ENCODE measurements around the gene PTPN14. TPM values are rescaled to one million over a fixed set of nuclear protein-coding genes. Genes with fewer than 3 reads are reported as not detected.

PTPN14 gene
- total RNA-seq, 1 experiment from 2014 or later = 243 TPM

GRCh38 chr1:214459895-214460294, 91.5 kb downstream of the PTPN14 start:
- H3K36me3 Mint-ChIP-seq (ENCODE audit: insufficient read depth, unreplicated experiment) = peaks cover 70% of the 10 kb centered on the region
- ChIA-PET POLR2A (interaction anchor here (1.0 to 30.6 kb wide), 5 partner anchors 9 to 115 kb away, joined by 4 to 881 read pairs (median 588); partner anchors contain the start of gene PTPN14), CTCF (interaction anchor here (1.1 to 3.1 kb wide), 2 partner anchors 12 to 125 kb away, joined by 3 to 16 read pairs; no protein-coding TSS in a partner anchor)
- intact Hi-C loops (cut with micrococcal nuclease) = no loop called here
- no peaks in the 10 kb centered on the region for H3K9me3 Mint-ChIP-seq (ENCODE audit: unreplicated experiment)
- DNase-seq (ENCODE audit: unreplicated experiment) = no peak
- H3K4me1 Mint-ChIP-seq (ENCODE audit: insufficient read depth, unreplicated experiment) = peaks cover 57% of the 10 kb centered on the region
- no TSS peak for BruUV-seq (replicated peaks)
- no peaks in the 10 kb centered on the region for H3K27me3 Mint-ChIP-seq (ENCODE audit: insufficient read depth, unreplicated experiment)
- H3K4me3 Mint-ChIP-seq (ENCODE audit: unreplicated experiment) = no peak overlapping the region
- no peak for TF ChIP-seq CTCF (IDR thresholded peaks at IDR 0.05; ENCODE audit: unreplicated experiment)
- peak overlapping the region; percentile 30 for H3K27ac Mint-ChIP-seq (ENCODE audit: low read depth, unreplicated experiment)

GRCh38 chr1:214458541-214458940, 92.9 kb downstream of the PTPN14 start:
- POLR2A ChIA-PET = interaction anchor here (0.7 to 30.6 kb wide), 11 partner anchors 10 to 123 kb away, joined by 3 to 881 read pairs (median 5); partner anchors contain the start of gene PTPN14
- intact Hi-C loops (cut with micrococcal nuclease) = no loop called here
- Mint-ChIP-seq H3K36me3 (ENCODE audit: insufficient read depth, unreplicated experiment) (peaks cover 58% of the 10 kb centered on the region), H3K4me1 (ENCODE audit: insufficient read depth, unreplicated experiment) (peaks cover 66% of the 10 kb centered on the region), H3K27me3 (ENCODE audit: insufficient read depth, unreplicated experiment) (no peaks in the 10 kb centered on the region), H3K27ac (ENCODE audit: low read depth, unreplicated experiment) (peak overlapping the region; percentile 61), H3K9me3 (ENCODE audit: unreplicated experiment) (no peaks in the 10 kb centered on the region), H3K4me3 (ENCODE audit: unreplicated experiment) (no peak overlapping the region)
- BruUV-seq (replicated peaks) = no TSS peak
- TF ChIP-seq CTCF (IDR thresholded peaks at IDR 0.05; ENCODE audit: unreplicated experiment) = no peak
- DNase-seq (ENCODE audit: unreplicated experiment) = no peak
- CTCF ChIA-PET = interaction anchor here (0.6 to 8.2 kb wide), 15 partner anchors 10 to 244 kb away, joined by 3 to 68 read pairs (median 4); no protein-coding TSS in a partner anchor

GRCh38 chr1:214455971-214456867, 95.2 kb downstream of the PTPN14 start:
- Mint-ChIP-seq H3K4me3 (ENCODE audit: unreplicated experiment) (no peak overlapping the region), H3K4me1 (ENCODE audit: insufficient read depth, unreplicated experiment) (peaks cover 69% of the 10 kb centered on the region), H3K9me3 (ENCODE audit: unreplicated experiment) (no peaks in the 10 kb centered on the region), H3K27ac (ENCODE audit: low read depth, unreplicated experiment) (peak overlapping the region; percentile 42), H3K36me3 (ENCODE audit: insufficient read depth, unreplicated experiment) (peaks cover 48% of the 10 kb centered on the region), H3K27me3 (ENCODE audit: insufficient read depth, unreplicated experiment) (no peaks in the 10 kb centered on the region)
- CTCF ChIA-PET = interaction anchor here (0.6 to 8.2 kb wide), 19 partner anchors 8 to 1148 kb away, joined by 3 to 68 read pairs (median 7); partner anchors contain the start of gene PTPN14
- intact Hi-C loops (cut with micrococcal nuclease) = no loop called here
- POLR2A ChIA-PET = interaction anchor here (0.6 to 30.6 kb wide), 17 partner anchors 8 to 1665 kb away, joined by 3 to 881 read pairs (median 16); partner anchors contain the start of genes NSL1, PTPN14 and TATDN3
- TF ChIP-seq CTCF (IDR thresholded peaks at IDR 0.05; ENCODE audit: unreplicated experiment) = no peak
- DNase-seq (ENCODE audit: unreplicated experiment) = no peak
- BruUV-seq (replicated peaks) = no TSS peak

- H3K9me3 Mint-ChIP-seq (ENCODE audit: unreplicated experiment) = no peaks in the 10 kb centered on the region
- H3K27me3 Mint-ChIP-seq (ENCODE audit: insufficient read depth, unreplicated experiment) = no peaks in the 10 kb centered on the region
- H3K36me3 Mint-ChIP-seq (ENCODE audit: insufficient read depth, unreplicated experiment) = peaks cover 53% of the 10 kb centered on the region
- H3K4me3 Mint-ChIP-seq (ENCODE audit: unreplicated experiment) = no peak overlapping the region
- H3K4me1 Mint-ChIP-seq (ENCODE audit: insufficient read depth, unreplicated experiment) = peaks cover 72% of the 10 kb centered on the region
- intact Hi-C loops (cut with micrococcal nuclease) = no loop called here
- POLR2A ChIA-PET = interaction anchor here (0.7 to 30.6 kb wide), 18 partner anchors 13 to 149 kb away, joined by 3 to 881 read pairs (median 12); partner anchors contain the start of gene PTPN14
- TF ChIP-seq CTCF (IDR thresholded peaks at IDR 0.05; ENCODE audit: unreplicated experiment) = no peak
- H3K27ac Mint-ChIP-seq (ENCODE audit: low read depth, unreplicated experiment) = peak overlapping the region; percentile 42
- no TSS peak for BruUV-seq (replicated peaks)
- no peak for DNase-seq (ENCODE audit: unreplicated experiment)
- CTCF ChIA-PET = interaction anchor here (0.6 to 8.2 kb wide), 23 partner anchors 9 to 1071 kb away, joined by 3 to 68 read pairs (median 6); partner anchors contain the start of gene PTPN14
Observed at GRCh38 chr1:214455479-214455878, 95.9 kb downstream of the PTPN14 start.

All from MCF 10A (cell line).